Motor neuron (in vitro differentiated cells): ENCODE data around the gene DGKZ. TPM values are rescaled to one million over a fixed set of nuclear protein-coding genes. Genes with fewer than 3 reads are reported as not detected.
A peak's percentile ranks its signal among the peaks of the same experiment; 100 is the strongest.

Experiments
- ATAC-seq, 8 experiments: fragments of 200-7000 bp; cut with Tn5 transposase; replicated peaks in 6 of 8; 2 replicates each; pipeline ENCODE4 v1.8.0; 2021; ENCODE audit warnings: mild to moderate bottlenecking in 8 of 8, moderate library complexity in 8 of 8
- H3K27ac ChIP-seq, 2 donors: fragments of 250-450 bp; sonication (Bioruptor Pico); 2 replicates each; pipeline ENCODE4 v1.9.0; 2021; ENCODE audit warnings: antibody characterized with exemption in 2 of 2, mild to moderate bottlenecking in 2 of 2, moderate library complexity in 1 of 2
- H3K4me1 ChIP-seq, 2 donors: fragments of 250-450 bp; sonication (Bioruptor Pico); replicated peaks in 1 of 2; 2 replicates each; pipeline ENCODE4 v1.6.1; 2021; ENCODE audit warnings: antibody characterized with exemption in 2 of 2, mild to moderate bottlenecking in 2 of 2, moderate library complexity in 1 of 2
- H3K4me3 ChIP-seq, 5 donors: fragments of 250-450 bp; sonication (Bioruptor Pico); 2 replicates each; pipeline ENCODE4 v1.9.0; 2021; ENCODE audit warnings: antibody characterized with exemption in 5 of 5, mild to moderate bottlenecking in 5 of 5, moderate library complexity in 4 of 5
- WGBS, 10 experiments: fragments of 450-650 bp; shearing (Covaris generic); methylation state at CpG; one replicate each; pipeline ENCODE4 v1.0.0; 2022; 5-methylcytosine and 5-hydroxymethylcytosine counted together
- in situ Hi-C, 9 experiments: fragments of 400-800 bp; cut with MboI; loops; one replicate each; pipeline ENCODE4 v1.15.0; 2021; ENCODE audit warnings: low sequenced_read_pairs in 9 of 9, low pct_unique_long_range_greater_than_20kb in 2 of 9; ENCODE audit not compliant: unreplicated experiment in 9 of 9
- total RNA-seq, 8 experiments: library from RNA; unstranded; fragments of 300-600 nt; gene quantifications; 2 replicates each; pipeline versions ENCODE4 v1.2.3 to v1.2.4, GENCODE V29; 2022

DGKZ gene
- total RNA-seq, 8 experiments from 2014 or later: 16.8 to 54.0 (median 25.9) TPM

GRCh38 chr11:46375392-46376101 lies 28.3 kb downstream of the DGKZ start:
- Histone ChIP-seq H3K4me1 (peaks cover 10 to 11% of the 10 kb centered on the region in 2 donors), H3K27ac (no peak overlapping the region), H3K4me3 (no peak overlapping the region)
- ATAC-seq: no peak
- in situ Hi-C loops: loop anchor here in 2 of 9 experiments (25.0 kb wide), 1 partner anchor 162 kb away; no protein-coding TSS in a partner anchor
- 80 to 100% methylated on average over 1 to 2 of the region's 38 CpGs; no CpG with 5 or more reads in 8 of the 10 experiments for WGBS, 10 experiments

GRCh38 chr11:46376258-46377050 lies 29.2 kb downstream of the DGKZ start:
- in situ Hi-C loops: loop anchor here in 2 of 9 experiments (25.0 kb wide), 1 partner anchor 161 kb away; no protein-coding TSS in a partner anchor
- WGBS, 10 experiments: 80 to 100% (median 95%) methylated on average over 1 to 4 of the region's 19 CpGs; no CpG with 5 or more reads in 4 of the 10 experiments

GRCh38 chr11:46377290-46377689 lies 30.0 kb downstream of the DGKZ start:
- H3K27ac ChIP-seq: no peak overlapping the region
- H3K4me1 ChIP-seq: peaks cover 11 to 20% of the 10 kb centered on the region in 2 donors
- H3K4me3 ChIP-seq: no peak overlapping the region
- in situ Hi-C loops: loop anchor here in 2 of 9 experiments (25.0 kb wide), 1 partner anchor 160 kb away; no protein-coding TSS in a partner anchor
- ATAC-seq: no peak
- no CpG with 5 or more reads among the region's 11 CpGs for WGBS, 10 experiments

More at GRCh38 chr11:46376258-46377050, 29.2 kb downstream of the DGKZ start:
- no peak overlapping the region for H3K27ac ChIP-seq
- ATAC-seq: no peak
- H3K4me3 ChIP-seq: no peak overlapping the region
- H3K4me1 ChIP-seq: peaks cover 11 to 17% of the 10 kb centered on the region in 2 donors

GRCh38 chr11:46377831-46378230 lies 30.6 kb downstream of the DGKZ start:
- in situ Hi-C loops: loop anchor here in 2 of 9 experiments (25.0 kb wide), 1 partner anchor 159 kb away; no protein-coding TSS in a partner anchor
- Histone ChIP-seq H3K27ac (no peak overlapping the region), H3K4me1 (peaks cover 11 to 25% of the 10 kb centered on the region in 2 donors), H3K4me3 (no peak overlapping the region)
- ATAC-seq: no peak
- WGBS, 10 experiments: 80 to 100% (median 90%) methylated on average over 1 to 2 of the region's 5 CpGs; no CpG with 5 or more reads in 6 of the 10 experiments

- in situ Hi-C loops: loop anchor here in 2 of 9 experiments (25.0 kb wide), 1 partner anchor 159 kb away; no protein-coding TSS in a partner anchor
- ATAC-seq: no peak
- no peak overlapping the region for H3K27ac ChIP-seq
- WGBS, 10 experiments: 50 to 100% (median 100%) methylated on average over 1 to 4 of the region's 10 CpGs; no CpG with 5 or more reads in 5 of the 10 experiments
- peaks cover 16 to 30% of the 10 kb centered on the region in 2 donors for H3K4me1 ChIP-seq
- no peak overlapping the region for H3K4me3 ChIP-seq
These were observed 31.0 kb downstream of the DGKZ start for GRCh38 chr11:46378296-46378695.

GRCh38 chr11:46378811-46379481 lies 31.7 kb downstream of the DGKZ start:
- H3K4me1 ChIP-seq: peaks cover 23 to 36% of the 10 kb centered on the region in 2 donors
- H3K4me3 ChIP-seq: no peak overlapping the region
- 44 to 90% (median 47%) methylated on average over 2 to 9 of the region's 20 CpGs; no CpG with 5 or more reads in 7 of the 10 experiments for WGBS, 10 experiments
- peak overlapping the region in 1 of 2 donors; percentile 99 for H3K27ac ChIP-seq
- in situ Hi-C loops: loop anchor here in 2 of 9 experiments (25.0 kb wide), 1 partner anchor 158 kb away; no protein-coding TSS in a partner anchor
- no peak for ATAC-seq

- peaks cover 26 to 39% of the 10 kb centered on the region in 2 donors for H3K4me1 ChIP-seq
- peak in 7 of 8 experiments; percentile 8 to 51 (median 42) for ATAC-seq
- peak overlapping the region; percentile 97 to 99 for H3K27ac ChIP-seq
- 27% methylated on average over 5 of the region's 36 CpGs; no CpG with 5 or more reads in 9 of the 10 experiments for WGBS, 10 experiments
- in situ Hi-C loops: loop anchor here in 2 of 9 experiments (25.0 kb wide), 1 partner anchor 158 kb away; no protein-coding TSS in a partner anchor
- peak overlapping the region in 3 of 5 donors; percentile 66 to 71 (median 69) for H3K4me3 ChIP-seq
These were observed 32.4 kb downstream of the DGKZ start for GRCh38 chr11:46379482-46380293.

GRCh38 chr11:46380340-46381047 lies 33.2 kb downstream of the DGKZ start:
- peak; percentile 35 to 67 (median 58) for ATAC-seq
- 0 to 20% (median 0%) methylated on average over 1 to 4 of the region's 45 CpGs; no CpG with 5 or more reads in 7 of the 10 experiments for WGBS, 10 experiments
- H3K4me1 ChIP-seq: peaks cover 26 to 39% of the 10 kb centered on the region in 2 donors
- H3K4me3 ChIP-seq: peak overlapping the region; percentile 44 to 71 (median 68)
- H3K27ac ChIP-seq: peak overlapping the region; percentile 97 to 99
- in situ Hi-C loops: loop anchor here in 2 of 9 experiments (25.0 kb wide), 1 partner anchor 157 kb away; no protein-coding TSS in a partner anchor

- in situ Hi-C loops: loop anchor here in 2 of 9 experiments (25.0 kb wide), 1 partner anchor 156 kb away; no protein-coding TSS in a partner anchor
- Histone ChIP-seq H3K4me1 (peaks cover 26 to 39% of the 10 kb centered on the region in 2 donors), H3K27ac (peak within 1 kb of the TSS; percentile 97 to 99), H3K4me3 (peak within 1 kb of the TSS; percentile 44 to 71 (median 68))
- no CpG with 5 or more reads among the region's 96 CpGs for WGBS, 10 experiments
- peak; percentile 13 to 53 (median 42) for ATAC-seq
These were observed 34.0 kb downstream of the DGKZ start, which contains the start of gene MDK for GRCh38 chr11:46381048-46381818. TSS of gene MDK (plus strand) at chr11:46381669. CDS start at chr11:46382058, 389 bp downstream.

- peak; percentile 6 to 41 (median 22) for ATAC-seq
- in situ Hi-C loops: loop anchor here in 2 of 9 experiments (25.0 kb wide), 1 partner anchor 155 kb away; no protein-coding TSS in a partner anchor
- 0 to 10% (median 3%) methylated on average over 3 to 6 of the region's 66 CpGs; no CpG with 5 or more reads in 7 of the 10 experiments for WGBS, 10 experiments
These were observed 34.8 kb downstream of the DGKZ start for GRCh38 chr11:46381819-46382645.

More at GRCh38 chr11:46381819-46382645, 34.8 kb downstream of the DGKZ start:
- Histone ChIP-seq H3K27ac (peak overlapping the region; percentile 97 to 99), H3K4me3 (peak overlapping the region; percentile 44 to 71 (median 68)), H3K4me1 (peaks cover 26 to 39% of the 10 kb centered on the region in 2 donors)
